ENCODE data around the gene CFAP46. TPM values are rescaled to one million over a fixed set of nuclear protein-coding genes. Genes with fewer than 3 reads are reported as not detected.

CFAP46 gene
- polyA plus RNA-seq, 2 donors: 0.40 to 0.73 TPM

DNA sequence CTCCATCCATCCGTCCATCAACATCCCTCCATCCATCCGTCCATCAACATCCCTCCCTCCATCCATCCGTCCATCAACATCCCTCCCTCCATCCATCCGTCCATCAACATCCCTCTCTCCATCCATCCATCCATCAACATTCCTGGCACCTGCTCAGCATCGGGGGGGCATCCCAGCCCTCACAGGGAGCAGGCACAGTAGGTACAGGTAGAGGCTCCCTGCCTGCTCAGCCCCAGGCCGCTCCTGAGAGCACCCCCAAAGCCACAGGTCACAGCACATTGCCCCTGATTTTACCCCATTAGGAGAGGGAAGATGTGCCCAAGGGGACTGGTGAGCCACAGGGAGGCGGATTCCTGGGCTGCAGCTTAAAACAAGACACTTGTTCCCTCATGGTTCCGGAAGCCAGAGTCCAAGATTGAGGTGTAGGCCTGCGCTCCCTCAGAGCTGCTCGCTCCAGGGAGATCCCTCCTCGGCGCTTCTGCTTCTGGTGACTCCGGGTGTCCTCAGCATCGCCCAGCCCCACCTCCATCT, 21.1 kb upstream of the CFAP46 start:
- no peaks in the 10 kb centered on the region for H3K9me3 ChIP-seq (ENCODE audit: control insufficient read depth in 2 of 2, insufficient read depth in 1 of 2, low read depth in 1 of 2, low read length in 1 of 2)

DNA sequence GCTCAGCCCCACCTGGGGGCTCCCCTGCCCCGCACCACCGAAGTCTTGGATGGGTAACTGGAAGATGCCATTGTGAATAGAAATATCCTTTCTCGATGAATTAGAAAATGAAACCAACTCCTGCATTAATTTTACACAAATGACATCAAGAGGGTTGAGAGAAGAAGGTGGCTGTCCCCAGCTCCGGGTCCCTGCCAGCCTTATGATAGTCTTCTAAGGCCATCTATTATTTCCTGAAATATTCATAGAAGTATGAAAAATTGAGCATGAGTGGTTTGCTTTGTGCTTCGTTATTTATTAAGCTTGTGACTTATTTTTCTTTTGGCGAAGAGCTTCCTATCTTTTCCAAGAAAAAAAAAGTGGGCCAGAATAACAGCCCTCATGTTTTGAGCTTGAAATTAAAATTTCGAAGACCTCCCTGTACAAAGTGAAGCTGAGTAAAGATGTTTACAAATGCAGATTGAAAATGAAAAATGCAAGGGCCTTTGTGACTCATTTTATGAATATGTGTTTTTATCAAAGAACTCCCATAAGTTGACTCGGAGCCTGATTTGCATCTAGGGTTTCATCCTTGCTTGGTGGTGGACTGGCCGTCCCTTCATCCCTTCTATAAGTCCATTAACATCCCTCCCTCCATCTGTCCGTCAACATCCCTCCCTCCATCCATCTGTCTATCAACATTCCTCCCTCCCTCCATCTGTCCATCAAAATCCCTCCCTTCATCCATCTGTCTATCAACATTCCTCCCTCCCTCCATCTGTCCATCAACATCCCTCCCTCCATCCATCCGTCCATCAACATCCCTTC, 20.5 kb upstream of the CFAP46 start:
- 39 to 40% methylated on average over 11 of the region's 11 CpGs for WGBS, 2 donors

More for the DNA sequence above, 21.1 kb upstream of the CFAP46 start:
- Histone ChIP-seq H3K4me1 (ENCODE audit: control insufficient read depth in 2 of 2, insufficient read depth in 2 of 2, low read length in 1 of 2) (peaks cover 8 to 17% of the 10 kb centered on the region in 2 donors), H3K4me3 (ENCODE audit: low read depth in 1 of 2, low read length in 2 of 2) (no peak overlapping the region), H3K36me3 (ENCODE audit: control insufficient read depth in 2 of 2, insufficient read depth in 2 of 2, low read length in 1 of 2) (no peaks in the 10 kb centered on the region), H3K27me3 (ENCODE audit: control insufficient read depth in 1 of 2, insufficient read depth in 2 of 2, low read length in 2 of 2) (no peaks in the 10 kb centered on the region), H3K27ac (ENCODE audit: low read depth in 2 of 2, low read length in 1 of 2) (no peak overlapping the region)
- 91 to 94% methylated on average over 14 of the region's 14 CpGs for WGBS, 2 donors

DNA sequence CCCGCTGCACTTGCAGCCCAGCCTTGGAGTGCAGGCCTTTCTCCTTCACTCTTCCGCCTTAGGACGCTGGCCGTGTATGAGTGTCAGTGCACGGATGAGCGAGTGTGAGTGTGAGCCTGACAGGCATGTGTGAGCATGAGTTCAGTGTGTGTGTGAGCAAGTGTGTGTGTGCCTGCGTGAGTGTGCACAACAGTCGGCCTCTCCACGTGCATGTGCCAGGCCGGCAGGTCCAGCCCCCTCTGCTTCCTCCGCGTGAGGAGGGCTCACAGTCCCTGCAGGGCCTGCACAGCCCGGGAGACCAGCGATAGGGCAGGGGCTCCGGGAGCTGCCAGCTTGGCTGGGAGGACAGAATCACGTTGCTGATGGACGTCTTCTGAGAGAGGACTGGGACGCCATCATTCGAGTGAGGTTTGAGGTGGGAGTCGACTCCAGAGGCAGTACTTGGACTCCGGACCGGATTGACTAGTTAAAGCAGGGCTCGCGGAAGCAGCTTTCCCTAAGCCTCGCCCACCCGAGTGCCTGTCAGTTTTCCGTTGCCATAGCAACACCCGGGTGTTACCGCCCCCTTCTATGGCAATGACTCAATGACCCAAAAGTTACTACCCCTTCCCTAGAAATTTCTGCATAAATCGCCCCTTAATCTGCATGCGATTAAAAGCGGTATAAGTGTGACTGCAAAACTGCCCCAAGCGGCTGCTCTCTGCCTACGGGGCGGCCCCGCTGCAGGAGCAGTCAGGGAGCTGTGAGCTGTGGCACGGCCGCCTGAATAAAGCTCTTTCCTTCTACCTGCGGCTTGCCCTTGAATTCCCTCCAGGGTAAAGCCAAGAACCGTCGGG, 19.6 kb upstream of the CFAP46 start:
- H3K4me1 ChIP-seq (ENCODE audit: control insufficient read depth in 2 of 2, insufficient read depth in 2 of 2, low read length in 1 of 2): peaks cover 8 to 13% of the 10 kb centered on the region in 2 donors
- no peaks in the 10 kb centered on the region for H3K9me3 ChIP-seq (ENCODE audit: control insufficient read depth in 2 of 2, insufficient read depth in 1 of 2, low read depth in 1 of 2, low read length in 1 of 2)
- peak overlapping the region; percentile 34 to 58 for H3K4me3 ChIP-seq (ENCODE audit: low read depth in 1 of 2, low read length in 2 of 2)
- no peaks in the 10 kb centered on the region for H3K27me3 ChIP-seq (ENCODE audit: control insufficient read depth in 1 of 2, insufficient read depth in 2 of 2, low read length in 2 of 2)
- no peaks in the 10 kb centered on the region for H3K36me3 ChIP-seq (ENCODE audit: control insufficient read depth in 2 of 2, insufficient read depth in 2 of 2, low read length in 1 of 2)
- WGBS, 2 donors: 10 to 16% methylated on average over 41 of the region's 41 CpGs
- peak overlapping the region in 1 of 2 donors; percentile 63 for H3K27ac ChIP-seq (ENCODE audit: low read depth in 2 of 2, low read length in 1 of 2)

More for the DNA sequence above, 20.5 kb upstream of the CFAP46 start:
- Histone ChIP-seq H3K4me3 (ENCODE audit: low read depth in 1 of 2, low read length in 2 of 2) (peak overlapping the region; percentile 34 to 58), H3K27me3 (ENCODE audit: control insufficient read depth in 1 of 2, insufficient read depth in 2 of 2, low read length in 2 of 2) (no peaks in the 10 kb centered on the region), H3K27ac (ENCODE audit: low read depth in 2 of 2, low read length in 1 of 2) (peak overlapping the region in 1 of 2 donors; percentile 50), H3K36me3 (ENCODE audit: control insufficient read depth in 2 of 2, insufficient read depth in 2 of 2, low read length in 1 of 2) (no peaks in the 10 kb centered on the region), H3K9me3 (ENCODE audit: control insufficient read depth in 2 of 2, insufficient read depth in 1 of 2, low read depth in 1 of 2, low read length in 1 of 2) (no peaks in the 10 kb centered on the region), H3K4me1 (ENCODE audit: control insufficient read depth in 2 of 2, insufficient read depth in 2 of 2, low read length in 1 of 2) (peaks cover 8 to 17% of the 10 kb centered on the region in 2 donors)

DNA sequence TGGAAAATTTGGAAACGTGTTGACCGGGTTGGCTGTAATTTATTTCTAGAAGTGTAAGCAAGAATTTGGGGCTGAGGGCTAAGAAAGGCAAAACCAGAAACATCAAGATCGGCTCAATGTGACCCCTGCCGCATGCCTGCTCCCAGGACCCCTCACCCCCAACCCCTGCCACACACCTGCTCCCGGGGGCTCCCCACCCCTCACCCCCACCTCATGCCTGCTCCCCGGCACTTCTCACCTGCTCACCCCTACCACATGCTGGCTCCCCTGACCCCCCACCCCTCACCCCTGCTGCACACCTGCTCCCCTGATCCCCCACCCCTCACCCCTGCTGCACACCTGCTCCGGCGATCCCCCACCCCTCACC, 19.0 kb upstream of the CFAP46 start:
- Histone ChIP-seq H3K36me3 (ENCODE audit: control insufficient read depth in 2 of 2, insufficient read depth in 2 of 2, low read length in 1 of 2) (no peaks in the 10 kb centered on the region), H3K27ac (ENCODE audit: low read depth in 2 of 2, low read length in 1 of 2) (no peak overlapping the region), H3K4me1 (ENCODE audit: control insufficient read depth in 2 of 2, insufficient read depth in 2 of 2, low read length in 1 of 2) (peaks cover 8 to 13% of the 10 kb centered on the region in 2 donors), H3K27me3 (ENCODE audit: control insufficient read depth in 1 of 2, insufficient read depth in 2 of 2, low read length in 2 of 2) (no peaks in the 10 kb centered on the region), H3K9me3 (ENCODE audit: control insufficient read depth in 2 of 2, insufficient read depth in 1 of 2, low read depth in 1 of 2, low read length in 1 of 2) (no peaks in the 10 kb centered on the region), H3K4me3 (ENCODE audit: low read depth in 1 of 2, low read length in 2 of 2) (no peak overlapping the region)
- 63 to 65% methylated on average over 8 of the region's 8 CpGs for WGBS, 2 donors

DNA sequence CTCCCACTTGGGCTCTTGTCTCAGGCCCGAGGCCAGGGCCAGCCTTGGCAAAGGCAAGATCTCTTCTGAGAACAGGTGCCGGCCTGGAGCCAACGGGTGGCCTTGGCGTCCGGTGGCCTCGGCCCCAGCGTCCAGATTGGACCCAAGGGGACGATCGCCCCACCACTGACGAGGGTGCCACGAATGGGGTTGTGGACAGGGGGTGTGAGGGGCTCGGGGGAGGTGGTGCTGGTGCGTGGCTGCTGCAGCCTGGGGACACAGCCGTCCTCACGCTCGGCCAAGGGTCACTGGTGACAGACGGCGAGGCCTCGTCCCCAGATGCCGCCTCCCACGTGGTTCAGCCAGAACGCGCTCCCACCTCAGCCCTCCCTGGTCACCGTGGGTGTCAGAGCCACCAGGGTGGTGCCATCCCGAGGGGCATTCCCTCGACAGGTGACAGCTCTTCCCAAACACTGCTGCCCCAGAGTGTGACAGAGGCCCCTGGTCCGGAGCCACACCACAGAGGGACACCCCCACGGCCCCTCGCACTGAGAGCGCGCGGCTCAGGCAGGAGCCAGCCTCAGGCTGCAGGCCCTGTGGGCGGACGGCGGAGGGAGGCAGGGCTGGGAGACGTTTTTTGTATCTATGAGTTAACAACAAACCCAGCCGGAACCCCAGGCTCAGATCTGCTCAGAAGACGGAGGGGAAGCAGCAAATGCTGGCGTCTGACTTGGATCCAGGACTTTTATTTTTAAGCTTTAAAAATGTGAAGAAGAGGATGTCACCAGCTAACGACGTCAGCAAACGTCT, 18.5 kb upstream of the CFAP46 start:
- WGBS, 2 donors: 76 to 79% methylated on average over 42 of the region's 42 CpGs
- Histone ChIP-seq H3K27ac (ENCODE audit: low read depth in 2 of 2, low read length in 1 of 2) (no peak overlapping the region), H3K27me3 (ENCODE audit: control insufficient read depth in 1 of 2, insufficient read depth in 2 of 2, low read length in 2 of 2) (no peaks in the 10 kb centered on the region), H3K4me3 (ENCODE audit: low read depth in 1 of 2, low read length in 2 of 2) (no peak overlapping the region), H3K36me3 (ENCODE audit: control insufficient read depth in 2 of 2, insufficient read depth in 2 of 2, low read length in 1 of 2) (no peaks in the 10 kb centered on the region), H3K9me3 (ENCODE audit: control insufficient read depth in 2 of 2, insufficient read depth in 1 of 2, low read depth in 1 of 2, low read length in 1 of 2) (no peaks in the 10 kb centered on the region), H3K4me1 (ENCODE audit: control insufficient read depth in 2 of 2, insufficient read depth in 2 of 2, low read length in 1 of 2) (peaks cover 8 to 13% of the 10 kb centered on the region in 2 donors)

DNA sequence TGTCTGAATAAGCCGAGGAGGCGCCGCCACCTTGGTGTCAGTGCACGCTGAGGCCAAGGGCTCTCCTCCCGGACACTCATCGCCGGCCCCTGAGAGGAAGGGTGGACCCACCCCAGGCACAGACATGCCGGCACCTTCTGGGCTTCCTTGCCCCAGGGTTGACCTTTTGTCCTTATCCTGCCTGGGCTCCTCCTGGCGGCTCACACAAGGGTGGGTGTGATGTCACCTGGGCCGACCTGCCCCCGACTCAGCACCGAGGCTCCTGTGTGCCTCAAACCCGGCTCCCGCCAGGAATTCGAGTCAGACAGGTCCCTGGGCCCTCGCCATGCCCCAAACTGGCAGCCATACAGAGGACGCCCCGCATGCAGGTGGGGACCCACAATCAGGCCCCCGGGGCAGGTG, 17.7 kb upstream of the CFAP46 start:
- no peaks in the 10 kb centered on the region for H3K36me3 ChIP-seq (ENCODE audit: control insufficient read depth in 2 of 2, insufficient read depth in 2 of 2, low read length in 1 of 2)

DNA sequence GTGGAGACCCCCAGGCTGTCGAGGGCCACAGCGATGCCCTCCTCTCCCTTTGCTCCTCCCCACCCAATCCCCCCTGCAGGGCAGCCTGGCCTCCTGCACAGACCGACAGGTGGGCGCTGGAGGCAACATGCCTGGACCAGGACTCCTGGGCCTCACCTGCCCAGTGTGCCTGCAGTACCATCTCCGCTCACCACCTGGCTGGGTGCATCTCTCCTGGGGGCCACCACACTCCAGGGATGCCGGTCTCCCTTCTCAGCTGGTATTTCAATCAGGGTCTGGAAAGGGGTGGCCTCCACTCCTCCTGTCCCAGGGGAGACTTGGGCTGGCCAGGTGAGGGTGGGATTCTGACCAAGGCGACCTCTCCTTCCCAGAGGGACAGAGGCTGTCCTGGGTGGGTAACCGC, 17.2 kb upstream of the CFAP46 start:
- Histone ChIP-seq H3K27me3 (ENCODE audit: control insufficient read depth in 1 of 2, insufficient read depth in 2 of 2, low read length in 2 of 2) (no peaks in the 10 kb centered on the region), H3K4me1 (ENCODE audit: control insufficient read depth in 2 of 2, insufficient read depth in 2 of 2, low read length in 1 of 2) (peaks cover 8 to 13% of the 10 kb centered on the region in 2 donors), H3K4me3 (ENCODE audit: low read depth in 1 of 2, low read length in 2 of 2) (no peak overlapping the region), H3K36me3 (ENCODE audit: control insufficient read depth in 2 of 2, insufficient read depth in 2 of 2, low read length in 1 of 2) (no peaks in the 10 kb centered on the region), H3K9me3 (ENCODE audit: control insufficient read depth in 2 of 2, insufficient read depth in 1 of 2, low read depth in 1 of 2, low read length in 1 of 2) (no peaks in the 10 kb centered on the region), H3K27ac (ENCODE audit: low read depth in 2 of 2, low read length in 1 of 2) (no peak overlapping the region)
- WGBS, 2 donors: 83 to 90% methylated on average over 8 of the region's 8 CpGs

More for the DNA sequence above, 17.7 kb upstream of the CFAP46 start:
- Histone ChIP-seq H3K27me3 (ENCODE audit: control insufficient read depth in 1 of 2, insufficient read depth in 2 of 2, low read length in 2 of 2) (no peaks in the 10 kb centered on the region), H3K9me3 (ENCODE audit: control insufficient read depth in 2 of 2, insufficient read depth in 1 of 2, low read depth in 1 of 2, low read length in 1 of 2) (no peaks in the 10 kb centered on the region), H3K4me3 (ENCODE audit: low read depth in 1 of 2, low read length in 2 of 2) (no peak overlapping the region), H3K4me1 (ENCODE audit: control insufficient read depth in 2 of 2, insufficient read depth in 2 of 2, low read length in 1 of 2) (peaks cover 8 to 13% of the 10 kb centered on the region in 2 donors), H3K27ac (ENCODE audit: low read depth in 2 of 2, low read length in 1 of 2) (no peak overlapping the region)
- WGBS, 2 donors: 56 to 58% methylated on average over 19 of the region's 19 CpGs

DNA sequence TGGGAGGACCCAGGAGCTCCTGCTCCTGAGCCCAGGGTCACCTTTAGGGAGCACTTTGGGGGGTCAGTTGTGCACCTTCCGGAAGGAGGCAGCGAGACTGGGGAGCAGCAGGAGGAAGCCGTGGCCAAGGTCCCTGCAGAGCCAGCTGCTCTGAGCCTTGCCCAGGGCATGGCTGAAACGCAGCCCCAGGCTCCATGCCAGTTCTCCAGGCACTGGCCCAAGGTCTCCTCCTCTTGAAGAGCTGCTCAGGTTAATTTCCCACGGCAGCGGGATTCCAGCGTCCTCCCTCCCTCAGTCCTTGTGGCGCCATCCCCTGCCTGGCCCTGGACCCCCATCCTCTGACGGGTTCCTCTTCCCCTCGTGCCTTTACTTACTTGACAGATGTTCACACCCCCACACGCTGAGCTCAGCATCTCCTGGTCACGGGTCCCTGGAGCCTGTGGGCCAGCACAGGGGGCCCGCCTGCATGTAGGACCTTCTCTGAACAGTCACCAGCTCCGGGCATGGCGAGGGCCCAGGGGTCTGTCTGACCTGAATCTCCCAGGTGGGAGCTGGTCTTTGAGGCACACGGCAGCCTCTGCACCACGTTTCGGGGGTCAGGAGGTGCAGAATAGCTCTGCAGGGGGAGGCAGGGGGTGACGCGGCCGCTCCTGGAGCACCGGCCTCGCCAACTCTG, 16.7 kb upstream of the CFAP46 start:
- H3K4me1 ChIP-seq (ENCODE audit: control insufficient read depth in 2 of 2, insufficient read depth in 2 of 2, low read length in 1 of 2): peaks cover 8 to 13% of the 10 kb centered on the region in 2 donors
- WGBS, 2 donors: 67 to 69% methylated on average over 22 to 23 of the region's 23 CpGs
- H3K27me3 ChIP-seq (ENCODE audit: control insufficient read depth in 1 of 2, insufficient read depth in 2 of 2, low read length in 2 of 2): no peaks in the 10 kb centered on the region
- no peaks in the 10 kb centered on the region for H3K36me3 ChIP-seq (ENCODE audit: control insufficient read depth in 2 of 2, insufficient read depth in 2 of 2, low read length in 1 of 2)
- no peak overlapping the region for H3K27ac ChIP-seq (ENCODE audit: low read depth in 2 of 2, low read length in 1 of 2)
- no peak overlapping the region for H3K4me3 ChIP-seq (ENCODE audit: low read depth in 1 of 2, low read length in 2 of 2)
- H3K9me3 ChIP-seq (ENCODE audit: control insufficient read depth in 2 of 2, insufficient read depth in 1 of 2, low read depth in 1 of 2, low read length in 1 of 2): no peaks in the 10 kb centered on the region
